Stimulated activated CD4-positive, alpha-beta T cell treated with anti-CD3 and anti-CD28 coated beads, Interleukin-2, amount 100 ng/mL, for 4 hours (primary cell): ENCODE data around the gene HADHB.

Experiments
- DNase-seq: peaks from one replicate; pipeline ENCODE4 v3.0.0-alpha.2; 2020; ENCODE audit warnings: low read depth

Gene HADHB

DNA sequence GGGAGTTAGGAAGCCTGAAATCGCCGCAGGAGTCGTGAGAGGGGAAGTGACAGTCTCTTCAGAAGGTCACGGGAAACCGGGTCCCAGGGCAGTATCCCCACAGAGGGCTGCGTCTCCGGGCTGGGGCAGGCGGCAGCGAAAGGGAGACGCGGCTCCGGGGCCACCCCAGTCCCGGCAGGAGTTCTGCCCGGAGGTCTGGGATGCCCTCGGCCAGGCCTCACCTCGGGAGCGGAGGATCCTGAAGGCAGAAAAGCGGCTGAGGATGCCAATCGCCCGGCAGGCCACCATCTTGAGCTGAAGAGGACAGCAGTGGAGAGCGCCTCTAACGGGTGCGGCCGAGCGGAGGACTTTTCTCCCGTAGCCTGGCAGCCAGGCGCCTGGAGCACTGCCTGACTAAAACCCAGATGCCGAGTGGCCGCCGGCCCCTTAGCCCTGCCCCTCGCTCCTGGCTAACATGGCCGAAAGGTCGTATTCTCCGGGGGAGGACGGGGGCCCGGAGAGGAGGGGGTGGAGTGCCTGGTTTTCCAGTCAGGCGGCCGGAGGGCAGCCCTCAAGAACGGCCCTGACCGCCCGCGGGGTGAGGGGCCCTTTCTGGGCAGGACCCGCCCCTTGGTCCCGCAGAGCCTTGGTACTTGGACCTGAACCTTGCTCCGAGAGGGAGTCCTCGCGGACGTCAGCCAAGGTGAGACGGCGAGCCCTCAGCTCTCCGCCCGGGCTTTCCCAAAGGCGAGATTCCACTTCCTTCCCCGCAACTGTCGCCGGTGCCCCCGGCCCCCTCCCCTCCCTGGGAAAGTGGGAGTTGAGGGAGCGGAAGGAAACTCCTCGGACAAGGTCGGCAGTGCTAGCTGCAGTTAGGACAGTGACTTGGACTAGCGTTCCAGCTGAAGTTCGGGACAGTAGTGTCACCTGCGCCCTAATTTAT lies at the start of gene HADHB, which contains the start of gene HADHA:
Gene HADHB (plus strand): TSS at position 631 of the 922 bp plus-strand sequence. CDS start 9,316 bp downstream, outside the sequence.
Gene HADHA (minus strand): TSS at position 324 of the 922 bp plus-strand sequence. CDS start 36 bp downstream, at position 288.
- DNase-seq = peak; percentile 76

DNA sequence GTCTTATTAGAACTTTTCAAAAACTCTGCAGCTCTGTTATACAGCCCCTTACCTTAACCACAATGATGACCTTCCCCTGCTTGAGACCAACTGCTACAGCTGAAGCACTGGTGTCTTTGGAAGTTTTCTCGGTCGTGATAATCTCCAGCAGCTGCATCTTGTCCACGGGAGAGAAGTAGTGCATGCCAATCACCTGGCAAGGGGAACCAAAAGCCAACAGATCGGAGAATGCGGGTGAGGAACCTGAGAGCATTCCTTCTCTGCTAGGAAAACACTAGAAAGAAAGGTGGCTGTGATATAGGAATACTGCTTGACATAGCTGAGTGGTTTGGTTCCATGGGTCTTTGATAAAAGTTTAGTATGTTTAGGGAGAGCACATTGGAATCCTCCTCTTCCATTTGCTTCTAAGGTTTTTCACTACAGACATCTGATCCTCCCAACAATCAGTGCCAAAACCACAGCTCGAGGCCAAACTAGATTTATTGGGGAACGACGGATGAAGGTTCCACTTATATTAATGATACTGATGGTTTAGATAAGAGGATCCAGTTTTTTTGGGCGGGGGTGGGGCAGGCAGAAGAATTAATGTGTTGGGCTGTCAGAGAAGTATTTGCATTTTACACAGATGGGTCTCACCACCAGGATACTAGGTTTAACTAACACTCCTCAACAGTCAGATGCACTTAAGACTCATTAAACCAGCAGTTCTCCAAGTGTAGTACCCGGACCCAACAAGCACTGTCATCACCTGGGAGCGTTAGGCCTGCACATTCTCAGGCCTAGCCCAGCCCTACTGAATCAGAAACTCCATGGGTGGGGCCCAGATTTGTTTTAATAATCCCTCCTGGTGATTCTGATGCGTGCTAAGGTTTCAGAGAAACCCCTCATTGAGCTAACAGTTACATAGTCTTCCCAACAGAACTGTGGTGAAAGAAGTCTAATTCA lies 49.4 kb upstream of the HADHB start:
- no peak for DNase-seq

DNA sequence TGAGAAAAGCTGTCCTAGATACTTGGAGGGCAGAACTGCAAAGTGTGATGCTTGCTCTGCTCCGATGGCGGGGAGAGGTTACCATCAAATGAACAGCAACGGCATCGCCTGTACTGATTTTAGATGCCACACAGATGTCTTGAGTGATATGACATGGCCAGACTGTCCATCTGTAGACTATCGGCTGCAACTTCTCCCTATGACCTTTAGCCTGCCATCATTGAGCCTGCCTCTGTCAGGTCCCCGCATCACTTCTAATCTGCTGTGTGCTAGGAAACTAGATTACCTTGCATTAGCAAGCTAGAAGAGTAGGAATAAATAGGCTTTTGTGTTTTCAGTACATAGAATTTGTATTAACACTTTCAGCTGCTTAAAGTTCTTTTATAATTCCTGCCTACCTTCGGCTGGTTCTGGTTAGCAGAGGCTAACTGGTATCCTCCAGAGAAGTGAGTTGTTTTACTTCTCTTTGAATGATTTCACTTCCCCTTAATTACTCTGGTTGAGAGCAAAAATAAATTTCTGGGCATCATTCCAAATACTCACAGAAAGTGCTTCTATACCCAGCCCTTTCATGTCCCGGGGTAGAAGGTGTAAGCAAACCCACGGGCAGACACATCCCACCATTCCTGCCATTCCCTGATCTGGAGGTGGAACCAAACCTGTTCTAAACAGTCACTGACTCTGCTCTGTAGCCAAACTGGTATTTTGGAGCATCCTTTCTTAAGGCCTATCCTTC lies 47.9 kb upstream of the HADHB start:
- no peak for DNase-seq

DNA sequence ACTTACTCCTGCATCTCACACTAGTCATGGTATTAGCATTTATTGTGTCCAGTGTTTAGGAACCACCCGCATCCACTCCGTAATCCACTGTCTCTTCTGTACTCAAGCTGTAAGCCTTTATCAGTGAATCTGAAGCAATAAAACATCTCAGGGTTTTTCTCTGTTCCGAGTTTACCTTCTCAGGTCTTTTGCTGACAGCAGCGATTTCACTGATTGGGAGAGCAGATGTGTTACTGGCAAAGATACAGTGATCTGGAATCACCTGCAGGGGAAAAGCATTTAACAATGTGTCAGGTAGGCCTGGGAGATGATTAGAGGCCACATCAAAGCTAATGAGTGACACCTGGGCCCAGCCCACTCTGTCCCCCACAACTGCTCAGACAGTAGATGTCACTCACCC lies 47.2 kb upstream of the HADHB start:
- DNase-seq = no peak

DNA sequence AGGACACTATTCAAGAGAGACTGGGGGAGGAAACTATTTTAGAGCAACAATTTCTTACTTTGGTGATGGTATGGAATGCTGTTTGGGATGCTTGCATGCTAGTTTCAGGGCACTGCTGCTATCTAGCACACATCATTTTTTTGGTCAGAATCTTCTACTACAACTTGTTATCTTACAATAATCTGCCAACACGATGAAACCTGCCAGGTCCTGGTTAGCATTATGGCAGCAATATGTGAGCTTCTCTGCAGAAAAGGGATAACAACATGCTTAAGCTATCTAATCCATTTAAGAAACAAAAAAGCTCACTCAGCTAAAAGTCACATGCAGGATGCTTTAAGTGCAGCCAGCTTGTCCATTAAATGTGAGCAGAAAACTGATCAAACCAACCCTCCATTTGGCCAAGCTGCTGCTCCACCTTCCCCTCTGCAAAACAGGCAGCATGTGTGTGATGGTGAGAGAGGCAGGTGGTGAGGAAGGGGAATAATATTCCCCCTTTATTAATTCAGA lies 41.7 kb upstream of the HADHB start:
- DNase-seq = no peak

DNA sequence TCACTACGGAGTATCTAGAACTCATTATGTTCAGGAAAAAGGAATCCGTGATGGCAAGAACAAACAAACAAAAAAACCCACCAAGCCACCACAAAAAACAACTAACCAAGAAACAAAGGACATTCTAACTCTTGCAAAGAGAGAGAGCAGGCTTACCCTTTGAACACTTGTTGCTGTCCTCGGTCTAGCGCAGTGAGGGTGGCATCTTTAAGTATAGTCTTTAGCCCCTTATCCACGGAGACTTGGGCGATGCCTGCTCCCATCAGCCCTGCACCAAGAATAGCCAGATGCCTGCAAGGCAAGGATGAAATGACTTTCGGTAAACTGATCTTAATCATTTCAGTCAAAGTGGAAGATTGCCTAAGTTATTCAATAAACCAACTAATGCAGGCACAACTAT lies 40.8 kb upstream of the HADHB start:
- no peak for DNase-seq

DNA sequence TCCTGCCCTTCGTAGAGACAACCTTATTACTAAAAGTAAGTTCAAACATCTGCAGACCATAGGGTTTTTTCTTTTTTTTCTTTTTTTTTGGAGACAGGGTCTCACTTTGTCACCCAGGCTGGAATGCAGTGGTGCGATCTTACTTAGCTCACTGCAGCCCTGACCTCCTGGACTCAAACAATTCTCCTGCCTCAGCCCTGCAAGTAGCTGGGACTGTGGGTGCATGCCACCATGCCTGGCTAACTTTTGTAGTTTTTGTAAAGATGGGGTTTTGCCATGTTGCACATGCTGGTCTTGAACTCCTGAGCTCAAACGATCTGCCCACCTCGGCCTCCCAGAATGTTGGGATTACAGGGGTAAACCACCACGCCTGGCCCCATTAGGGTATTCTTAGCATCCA lies 32.7 kb upstream of the HADHB start:
- no peak for DNase-seq

DNA sequence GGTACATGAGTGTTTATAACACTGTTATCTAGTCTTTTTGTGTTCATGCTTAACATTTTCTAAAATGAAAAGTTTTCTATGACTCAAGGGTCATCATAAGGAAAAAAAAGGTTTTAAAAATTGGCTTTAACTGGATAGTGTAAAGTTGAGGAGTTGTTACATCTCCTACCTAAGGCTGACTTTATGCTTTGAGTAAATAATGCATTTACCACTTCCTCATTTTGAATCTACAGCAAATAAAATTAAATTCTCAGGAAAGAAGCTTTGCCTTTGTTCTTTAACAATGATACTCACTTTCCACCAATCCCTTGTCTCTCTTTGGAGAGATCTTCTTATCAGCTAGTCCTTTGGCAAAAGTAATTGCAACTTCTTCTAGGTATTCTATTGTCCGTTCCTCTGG lies 30.0 kb upstream of the HADHB start:
- DNase-seq = no peak

DNA sequence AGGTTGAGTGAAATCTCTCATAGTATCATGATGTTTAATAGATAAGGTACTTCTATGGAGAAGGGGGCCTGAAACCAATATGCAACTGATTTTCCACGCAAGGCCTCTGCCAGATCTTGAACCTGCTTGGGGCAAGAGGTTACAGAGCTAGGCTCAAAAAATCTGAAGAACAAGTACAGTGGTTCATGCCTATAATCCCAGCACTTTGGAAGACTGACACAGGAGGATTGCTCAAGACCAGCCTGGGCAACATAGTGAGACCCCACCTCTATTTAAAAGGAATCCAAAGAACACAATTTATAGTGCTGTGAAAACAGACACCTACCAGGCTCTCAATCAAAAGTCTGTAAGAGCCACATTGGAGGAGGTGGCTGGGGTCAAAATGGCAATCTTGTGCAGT lies 28.9 kb upstream of the HADHB start:
- no peak for DNase-seq

DNA sequence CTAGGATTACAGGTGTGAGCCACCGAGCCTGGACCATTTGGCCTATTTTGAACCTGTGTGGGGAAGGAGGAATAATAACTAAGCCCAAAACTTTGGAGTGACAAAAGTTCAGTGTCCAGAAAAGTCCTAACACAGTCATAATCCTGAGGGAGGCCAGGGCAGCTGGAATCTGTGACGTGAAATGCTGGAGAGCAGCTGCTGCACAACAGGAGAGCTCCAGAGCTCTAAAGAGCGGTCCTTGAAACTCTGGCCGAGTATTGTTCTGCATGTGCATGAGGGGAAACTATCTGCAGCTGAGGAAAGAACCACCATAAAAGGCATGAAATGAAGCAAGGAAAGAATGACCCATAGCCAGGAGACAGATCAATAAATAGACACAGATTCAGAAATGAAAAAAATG lies 28.2 kb upstream of the HADHB start:
- no peak for DNase-seq

DNA sequence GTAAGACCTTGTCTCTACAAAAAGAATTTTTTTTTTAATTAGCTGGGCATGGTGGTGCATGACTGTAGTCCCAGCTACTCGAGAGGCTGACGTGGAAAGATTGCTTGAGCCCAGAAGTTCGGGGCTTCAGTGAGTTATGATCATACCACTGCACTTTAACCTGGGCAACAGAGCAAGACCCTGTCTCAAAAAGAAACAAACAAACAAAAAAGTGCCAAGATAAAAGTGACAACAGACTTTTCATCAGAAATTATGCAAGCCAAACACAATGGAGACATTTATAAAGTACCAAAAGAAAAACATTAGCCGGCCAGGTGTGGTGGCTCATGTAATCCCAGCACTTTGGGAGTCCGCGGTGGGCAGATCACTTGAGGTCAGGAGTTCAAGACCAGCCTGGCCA lies 27.0 kb upstream of the HADHB start:
- no peak for DNase-seq

DNA sequence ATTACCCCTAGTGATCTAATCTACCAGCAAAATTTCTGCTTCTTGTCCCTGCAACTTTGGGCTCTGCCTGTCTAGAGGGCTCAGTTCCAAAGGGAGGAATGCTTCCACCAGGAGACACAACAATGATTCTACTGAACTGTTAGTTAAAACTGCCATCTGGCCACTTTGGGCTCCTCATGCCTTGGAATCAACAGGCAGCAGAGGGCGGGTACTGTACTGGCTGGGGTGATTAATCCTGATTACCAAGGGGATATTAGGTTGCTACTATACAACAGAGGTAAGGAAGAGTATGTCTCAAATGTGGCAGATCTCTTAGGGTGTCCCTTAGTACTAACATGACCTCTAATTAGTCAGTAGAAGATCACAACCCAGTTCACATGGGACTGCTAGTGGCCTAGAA lies 21.7 kb upstream of the HADHB start:
- DNase-seq = no peak

DNA sequence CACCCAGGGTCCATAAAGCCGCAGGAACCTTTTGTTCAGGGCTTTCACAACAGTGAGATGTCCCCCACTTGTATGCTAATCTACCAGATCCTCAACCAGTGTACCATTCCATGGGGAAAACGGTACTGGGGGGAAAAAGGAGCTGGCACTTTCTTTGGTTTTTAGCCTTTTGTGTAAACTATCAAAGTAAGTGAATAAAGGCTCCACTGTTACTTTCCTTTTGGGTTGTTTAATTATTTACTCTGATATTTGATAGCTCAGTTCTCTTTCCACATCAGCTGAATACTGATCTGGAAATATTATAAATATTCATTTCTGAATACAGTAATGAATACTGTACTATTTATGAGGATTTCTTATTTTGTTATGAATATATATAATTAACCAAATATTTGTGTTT lies 20.6 kb upstream of the HADHB start:
- no peak for DNase-seq

DNA sequence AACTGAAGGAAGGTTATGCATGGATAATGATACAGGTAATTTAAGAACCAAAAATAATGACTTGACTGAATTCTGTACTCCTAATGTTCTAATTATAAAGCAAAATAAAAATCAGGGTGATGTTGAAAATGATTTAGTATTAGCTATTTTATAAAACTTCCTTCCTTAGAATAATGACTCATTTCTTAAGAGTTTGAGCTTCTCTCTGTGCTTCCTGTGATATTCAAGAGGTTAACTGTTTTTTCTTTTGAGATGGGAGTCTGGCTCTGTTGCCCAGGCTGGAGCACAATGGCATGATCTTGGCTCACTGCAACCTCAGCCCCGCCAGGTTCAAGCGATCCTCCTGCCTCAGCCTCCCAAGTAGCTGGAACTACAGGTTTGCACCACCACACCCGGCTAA lies 15.1 kb upstream of the HADHB start:
- DNase-seq = no peak

DNA sequence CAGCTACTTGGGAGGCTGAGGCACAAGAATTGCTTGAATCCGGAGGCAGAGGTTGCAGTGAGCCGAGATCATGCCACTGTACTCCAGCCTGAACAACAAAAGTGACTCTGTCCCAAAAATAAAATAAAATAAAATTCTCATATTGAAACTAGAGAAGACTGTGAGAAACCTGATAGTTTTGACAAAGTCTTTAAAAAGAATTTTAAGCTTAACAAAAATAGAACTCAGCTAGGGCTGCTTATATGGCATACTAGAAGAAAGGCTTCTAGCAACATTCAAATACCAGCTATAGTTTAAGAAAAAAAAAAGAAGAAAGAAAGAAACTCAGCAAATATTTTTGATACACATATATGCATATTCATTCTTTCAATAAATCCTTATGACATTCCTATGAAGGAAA lies 13.9 kb upstream of the HADHB start:
- no peak for DNase-seq

DNA sequence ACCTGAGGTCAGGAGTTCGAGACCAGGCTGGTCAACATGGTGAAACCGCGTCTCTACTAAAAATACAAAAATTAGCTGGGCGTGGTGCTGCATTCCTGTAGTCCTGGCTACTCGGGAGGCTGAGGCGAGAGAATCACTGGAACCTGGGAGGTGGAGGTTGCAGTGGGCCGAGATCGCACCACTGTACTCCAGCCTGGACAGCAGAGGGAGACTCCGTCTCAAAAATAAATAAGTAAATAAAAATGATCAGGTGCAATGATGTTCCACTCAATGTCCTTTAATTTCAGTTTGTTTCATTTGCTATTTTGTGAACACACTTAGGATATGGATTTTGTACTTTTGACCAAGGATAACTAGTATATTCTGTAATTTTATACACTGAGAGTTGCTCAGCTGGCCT lies 9.7 kb upstream of the HADHB start:
- no peak for DNase-seq

DNA sequence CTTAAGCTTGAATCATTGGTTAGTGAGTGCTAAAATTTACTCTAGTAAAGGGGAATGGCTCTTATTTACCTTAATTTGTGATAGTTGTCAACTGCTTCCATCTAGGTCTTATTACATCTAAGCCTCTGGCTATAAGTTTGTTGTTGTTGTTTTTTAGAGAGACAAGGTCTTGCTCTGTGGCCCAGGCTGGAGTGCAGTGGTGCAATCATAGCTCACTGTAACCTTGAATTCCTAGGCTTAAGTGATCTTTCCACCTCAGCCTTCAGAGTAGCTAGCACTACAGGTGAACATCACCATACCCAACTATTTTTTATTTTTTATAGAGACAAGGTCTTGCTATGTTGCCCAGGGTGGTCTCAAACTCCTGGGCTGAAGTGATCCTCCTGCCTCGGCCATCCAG lies 6.9 kb upstream of the HADHB start:
- no peak for DNase-seq

DNA sequence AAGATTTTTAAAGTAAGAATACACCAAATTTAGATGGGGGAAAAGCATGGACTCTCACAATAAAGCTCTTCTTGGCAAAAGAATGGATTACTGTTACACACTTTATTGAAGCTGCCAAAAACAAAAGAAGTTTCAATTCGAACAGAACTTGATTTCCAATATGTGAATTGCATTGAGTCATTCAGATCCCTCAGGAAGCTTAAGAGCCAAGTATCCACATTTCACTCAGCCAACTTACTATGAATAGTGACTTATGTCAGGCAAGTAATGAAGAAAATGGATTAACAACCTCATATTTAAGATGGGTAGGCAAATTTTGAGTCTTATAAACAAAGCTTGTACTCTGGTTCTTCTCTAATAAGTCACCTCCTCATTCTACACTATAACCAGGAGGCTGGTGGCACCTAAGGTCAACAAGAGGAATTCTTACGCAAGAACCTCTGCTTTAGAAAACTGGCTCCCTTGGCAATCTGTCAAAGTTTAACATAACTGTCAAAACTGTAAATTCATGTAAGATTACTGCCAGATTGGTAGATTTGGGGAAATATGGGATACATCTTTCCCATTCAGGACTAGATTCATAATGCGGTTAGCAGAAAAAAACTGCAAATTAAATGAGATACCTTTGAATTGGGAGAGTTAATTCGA lies 6.3 kb upstream of the HADHB start:
- DNase-seq = no peak

DNA sequence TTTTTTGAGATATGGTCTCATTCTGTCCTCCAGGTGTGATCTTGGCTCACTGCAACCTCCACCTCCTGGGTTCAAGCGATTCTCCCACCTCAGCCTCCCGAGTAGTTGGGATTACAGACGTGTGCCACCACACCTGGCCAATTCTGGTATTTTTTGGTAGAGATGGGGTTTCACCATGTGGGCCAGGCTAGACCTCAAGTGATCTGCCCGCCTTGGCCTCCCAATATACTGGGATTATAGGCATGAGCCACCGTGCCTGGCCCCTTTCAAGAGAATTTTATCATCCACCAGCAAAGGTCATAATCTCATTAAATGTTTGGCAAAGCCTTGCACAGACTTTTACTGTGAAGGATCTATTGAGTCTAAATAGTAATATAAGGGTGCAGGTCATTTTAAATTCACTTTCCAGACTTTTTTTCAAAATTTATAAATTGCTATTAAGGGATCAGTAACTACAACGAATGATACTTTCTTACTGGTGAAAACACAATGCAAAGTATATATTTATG lies 2.8 kb upstream of the HADHB start:
- no peak for DNase-seq

DNA sequence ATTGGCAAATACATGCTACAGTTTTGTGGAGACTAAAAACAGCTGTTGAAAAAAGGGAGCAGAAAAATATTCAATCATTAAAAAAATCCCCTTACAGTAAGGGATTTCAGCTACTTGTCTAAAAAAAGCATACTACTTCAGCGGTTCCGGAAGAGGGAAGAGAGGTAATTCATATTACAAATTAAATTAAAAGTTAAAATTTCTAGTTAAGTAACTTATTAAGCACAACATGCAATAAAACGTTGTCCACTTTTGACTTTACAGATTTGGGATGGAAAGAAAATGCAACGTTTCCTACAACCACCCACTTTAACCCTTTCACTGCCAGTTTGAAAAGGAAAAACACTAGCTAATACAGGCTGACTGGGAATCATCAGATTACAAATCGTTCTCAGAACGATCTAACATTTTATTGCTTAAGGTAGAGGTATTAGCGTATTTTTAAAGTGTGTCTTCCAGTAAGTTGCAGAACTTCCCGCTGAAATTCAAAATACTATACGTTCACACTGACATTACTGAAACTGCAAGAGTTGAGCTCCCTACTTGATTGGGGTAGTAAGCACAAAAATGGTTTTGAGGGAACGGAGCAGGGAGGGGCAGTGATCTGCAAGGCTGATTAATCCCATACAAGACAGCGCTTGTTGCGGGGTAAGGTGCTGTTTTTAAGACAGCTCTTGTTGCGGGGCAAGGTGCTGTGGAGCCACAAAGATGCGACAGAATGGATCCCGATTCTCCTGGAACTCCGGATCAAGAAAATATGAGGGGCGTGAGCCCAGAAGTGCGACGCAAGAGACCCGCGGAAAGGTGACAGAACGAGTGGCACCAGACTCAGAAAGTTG lies 1.1 kb upstream of the HADHB start:
- DNase-seq = no peak
